HT-29 (cell line): ENCODE data around the gene BICRA. TPM values are rescaled to one million over a fixed set of nuclear protein-coding genes. Genes with fewer than 3 reads are reported as not detected.
A peak's percentile ranks its signal among the peaks of the same experiment; 100 is the strongest.

Source experiments
- DNase-seq: peaks from one replicate; pipeline ENCODE4 v3.0.0-alpha.2; 2015; ENCODE audit warnings: low spot score
- total RNA-seq: library from RNA; depleted of rRNA; stranded (reverse); fragments of >200 nt; shearing (Covaris generic); gene quantifications from 2 replicates; pipeline ENCODE4 v1.2.3, GENCODE V29; 2014

The BICRA gene
- total RNA-seq, 1 experiment from 2014 or later, result 5.2 TPM

DNA sequence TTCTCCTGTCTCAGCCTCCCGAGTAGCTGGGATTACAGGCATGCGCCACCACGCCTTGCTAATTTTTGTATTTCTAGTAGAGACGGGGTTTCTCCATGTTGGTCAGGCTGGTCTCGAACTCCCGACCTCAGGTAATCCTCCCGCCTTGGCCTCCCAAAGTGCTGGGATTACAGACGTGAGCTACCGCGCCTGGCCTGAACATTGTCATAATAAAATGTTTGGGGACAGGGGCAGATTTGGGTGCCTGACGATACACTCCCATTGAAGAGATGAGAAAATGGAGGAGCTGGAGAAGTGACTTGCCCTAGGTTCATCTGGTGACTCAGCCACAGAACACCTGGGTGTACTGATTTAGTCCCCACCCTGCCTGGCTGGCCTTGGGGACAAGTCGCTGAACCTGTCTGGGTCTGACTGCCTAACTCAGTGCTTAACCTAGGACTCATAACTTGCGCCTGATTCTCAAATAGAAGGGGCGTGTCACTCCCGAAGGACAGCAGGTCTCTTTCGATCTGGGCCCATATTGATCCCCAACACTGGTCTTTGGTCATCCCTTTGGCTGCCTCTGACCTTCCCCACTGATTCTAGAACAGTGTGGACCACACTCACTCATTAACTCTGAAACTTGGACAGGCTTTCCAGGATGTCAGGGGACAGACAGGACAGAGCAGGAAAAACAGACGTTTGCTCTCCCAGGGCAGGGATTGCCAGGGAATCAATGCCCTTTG lies 7.6 kb upstream of the BICRA start:
- DNase-seq, result peak; percentile 85

GRCh38 chr19:47603706-47604565 lies 5.0 kb upstream of the BICRA start:
- DNase-seq, result no peak

- no peak for DNase-seq
These were observed 1.3 kb upstream of the BICRA start for GRCh38 chr19:47607564-47608073.

- DNase-seq, result peak; percentile 99
These were observed 638 bp upstream of the BICRA start for GRCh38 chr19:47608074-47608918.

GRCh38 chr19:47609906-47610894 lies 1.3 kb downstream of the BICRA start:
- peak; percentile 69 for DNase-seq

- no peak for DNase-seq
These were observed 2.0 kb downstream of the BICRA start for GRCh38 chr19:47610902-47611301.

- DNase-seq, result no peak
These were observed 4.5 kb downstream of the BICRA start for GRCh38 chr19:47613165-47614020.

DNA sequence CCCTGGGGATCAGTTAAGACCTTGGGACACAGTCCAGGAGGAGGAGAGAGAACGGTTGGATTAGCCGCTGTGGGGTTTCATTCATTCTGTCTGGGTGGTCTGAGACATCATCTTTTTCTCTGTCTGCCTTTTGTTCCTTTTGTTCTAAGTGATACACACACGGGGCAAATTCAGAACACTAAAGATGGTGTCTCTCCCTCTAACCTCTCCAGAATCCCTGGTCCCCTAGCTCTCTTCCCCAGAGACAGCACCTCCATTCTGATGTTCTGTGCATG lies 5.0 kb downstream of the BICRA start:
- no peak for DNase-seq

DNA sequence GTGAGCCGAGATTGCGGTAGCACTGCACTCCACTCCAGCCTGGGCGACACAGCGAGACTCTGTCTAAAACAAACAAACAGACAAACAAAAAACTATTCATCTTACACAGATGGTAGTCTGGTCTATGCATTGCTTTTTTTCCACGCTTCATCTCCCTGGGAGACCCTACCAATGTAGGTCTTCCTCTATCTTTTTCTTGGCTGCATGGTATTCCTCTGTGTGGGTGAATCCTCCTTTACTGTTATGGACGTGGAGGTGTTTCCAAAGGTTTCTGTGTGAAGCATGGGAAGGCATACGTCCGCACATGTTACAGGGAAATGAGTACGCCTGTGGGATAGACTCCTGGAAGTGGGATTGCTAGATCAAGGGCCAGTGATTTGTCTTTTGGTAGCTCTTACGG lies 5.6 kb downstream of the BICRA start:
- no peak for DNase-seq

DNA sequence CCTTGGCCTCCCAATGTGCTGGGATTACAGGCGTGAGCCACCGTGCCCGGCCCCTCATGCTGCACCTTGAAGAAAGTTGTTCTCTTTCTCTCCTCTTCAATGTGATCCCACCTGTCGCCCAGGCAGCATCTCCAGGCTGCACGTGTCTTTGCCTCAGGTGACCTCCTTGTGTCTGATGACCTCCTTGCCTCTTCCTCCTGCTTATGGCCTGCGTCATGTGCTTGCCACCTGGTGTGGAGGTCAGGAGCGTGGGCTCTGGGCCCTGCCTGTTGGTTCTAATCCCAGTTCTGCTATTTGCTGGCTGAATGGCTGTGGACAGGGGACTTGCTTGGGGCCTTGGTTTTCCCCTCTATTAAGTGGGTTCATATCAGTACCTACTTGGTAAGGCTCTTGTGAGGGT lies 6.3 kb downstream of the BICRA start:
- no peak for DNase-seq

DNA sequence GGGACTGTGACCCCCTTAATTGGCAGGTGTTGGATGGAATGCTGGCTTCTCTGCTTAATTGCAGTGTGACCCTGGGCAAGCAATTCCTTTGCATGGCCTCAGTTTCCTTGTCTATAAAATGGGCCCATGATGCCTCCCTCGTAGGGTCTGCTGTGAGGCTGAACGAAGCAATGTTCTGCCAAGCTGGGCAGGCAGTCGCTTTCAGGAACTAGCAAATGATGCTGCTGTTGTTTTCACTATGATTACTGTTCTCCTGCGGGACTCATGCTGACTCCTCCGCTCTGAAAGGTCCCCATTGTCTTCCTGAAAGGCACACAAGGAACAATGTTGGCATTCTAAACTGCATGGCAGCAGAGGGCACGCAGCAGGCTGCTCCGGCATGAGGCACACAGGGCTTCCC lies 6.8 kb downstream of the BICRA start:
- DNase-seq, result no peak

DNA sequence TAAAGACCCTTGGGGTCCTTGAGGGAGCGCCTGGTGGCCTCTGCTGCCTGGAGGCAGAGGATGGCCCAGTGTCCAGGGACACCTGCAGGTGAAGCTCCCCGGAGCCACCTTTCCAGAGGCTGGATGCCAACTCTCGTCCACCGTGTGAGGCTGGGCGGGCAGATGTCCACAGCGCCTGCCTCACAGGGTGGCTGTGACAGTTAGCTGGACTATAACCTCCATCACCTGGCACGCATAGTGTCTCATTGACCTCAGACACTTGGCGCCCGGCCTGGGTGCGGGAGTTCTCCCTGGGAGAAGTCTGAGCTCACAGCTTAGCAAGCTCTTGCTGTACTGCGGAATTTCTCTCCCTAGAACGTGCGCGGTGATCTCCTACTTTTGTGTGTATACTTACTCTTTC lies 9.8 kb downstream of the BICRA start:
- DNase-seq, result no peak

- no peak for DNase-seq
These were observed 10.8 kb downstream of the BICRA start for GRCh38 chr19:47619763-47620162.

DNA sequence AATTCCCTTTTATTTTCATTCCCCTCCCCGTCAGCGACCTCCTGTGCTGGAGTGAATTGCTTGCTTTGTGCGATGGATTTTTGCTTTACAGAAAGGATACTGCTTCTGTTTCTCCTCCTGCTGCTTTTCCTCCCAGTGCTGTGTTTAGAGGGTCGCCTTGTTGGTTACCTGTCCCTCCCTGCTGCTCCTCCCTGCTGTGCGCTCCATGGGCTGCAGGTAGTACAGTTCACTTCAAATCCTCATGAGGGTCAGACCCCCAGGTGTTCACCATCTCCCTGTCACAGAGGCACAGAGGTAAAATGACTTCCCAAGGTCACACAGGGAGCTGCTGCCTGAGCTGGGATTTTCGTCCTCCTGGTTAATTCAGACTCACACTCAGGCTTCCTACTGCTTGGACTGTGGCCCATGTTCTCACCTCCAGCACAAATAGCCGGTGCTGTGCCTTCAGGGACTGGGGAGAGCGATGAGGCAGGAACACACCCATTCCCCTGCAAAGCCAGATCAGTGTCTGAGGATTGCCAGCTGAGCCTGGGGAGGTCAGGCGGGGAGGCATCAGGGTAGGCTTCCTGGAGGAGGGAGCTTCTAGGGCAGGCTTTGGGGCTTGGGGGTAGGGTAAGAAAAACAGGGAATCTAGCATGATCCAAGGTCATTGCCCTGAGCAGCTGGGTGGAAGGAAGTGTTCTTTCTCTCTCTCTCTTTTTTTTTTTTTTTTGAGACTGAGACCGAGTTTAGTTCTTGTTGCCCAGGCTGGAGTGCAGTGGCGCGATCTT lies 14.4 kb downstream of the BICRA start:
- no peak for DNase-seq

GRCh38 chr19:47623921-47624391 lies 15.0 kb downstream of the BICRA start:
- no peak for DNase-seq

- DNase-seq, result no peak
These were observed 16.7 kb downstream of the BICRA start for GRCh38 chr19:47625650-47626049.

GRCh38 chr19:47626238-47626637 lies 17.3 kb downstream of the BICRA start:
- no peak for DNase-seq

DNA sequence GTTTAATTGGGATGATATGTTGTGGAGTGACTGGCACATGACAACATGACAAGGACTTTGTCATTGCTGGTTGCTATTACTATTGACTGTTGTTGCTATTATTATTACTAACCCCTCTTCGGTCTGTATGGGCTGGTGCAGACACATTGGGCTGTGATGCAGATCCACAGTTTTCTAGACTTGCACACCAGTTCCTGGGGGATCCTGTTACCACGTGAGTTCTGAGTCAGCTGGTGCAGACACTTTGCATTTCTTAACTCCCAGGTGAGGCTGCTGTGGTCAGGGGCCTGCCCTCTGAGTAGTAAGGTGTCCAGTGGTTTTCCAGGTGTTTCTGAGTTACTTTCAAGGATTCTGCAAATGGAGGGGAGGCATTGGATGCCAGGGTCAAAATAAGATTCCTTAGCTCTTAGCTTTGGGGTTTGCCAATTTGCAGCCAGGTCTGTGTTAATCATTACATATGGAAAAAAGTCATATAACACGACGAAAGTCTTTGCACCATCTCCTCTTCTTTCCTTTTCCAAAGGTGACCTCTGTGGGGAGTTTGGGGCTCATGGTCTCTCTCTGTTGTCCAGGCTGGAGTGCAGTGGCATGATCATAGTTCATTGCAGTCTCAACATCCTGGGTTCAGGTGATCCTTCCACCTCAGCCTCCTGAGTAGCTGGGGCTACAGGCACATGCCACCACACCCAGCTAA lies 19.3 kb downstream of the BICRA start:
- no peak for DNase-seq
